Stimulated activated naive CD8-positive, alpha-beta T cell treated with anti-CD3 and anti-CD28 coated beads, Interleukin-15, amount 100 ng/mL, for 72 hours (primary cell): ENCODE results near the gene INPP4A.

ENCODE experiments used
- ATAC-seq: fragments of 150-1000 bp; cut with Tn5 transposase; 2 replicates; pipeline ENCODE4 v1.10.0; 2021; ENCODE audit warnings: mild to moderate bottlenecking, moderate library complexity
- DNase-seq, 2 donors: peaks; one replicate each; pipeline ENCODE4 v3.0.0; 2021 to 2022
- H3K27ac Mint-ChIP-seq, 2 donors: one replicate each; pipeline ENCODE4 v1.8.0; 2022; ENCODE audit warnings: mild to moderate bottlenecking in 2 of 2, mixed read lengths in 2 of 2, moderate library complexity in 2 of 2
- H3K27me3 Mint-ChIP-seq: one replicate; pipeline ENCODE4 v1.8.0; 2022; ENCODE audit warnings: mixed read lengths
- H3K4me1 Mint-ChIP-seq: one replicate; pipeline ENCODE4 v1.8.0; 2022; ENCODE audit warnings: mild to moderate bottlenecking, mixed read lengths
- H3K4me3 Mint-ChIP-seq, 2 donors: one replicate each; pipeline ENCODE4 v1.8.0; 2022; ENCODE audit warnings: mild to moderate bottlenecking in 2 of 2, mixed read lengths in 2 of 2, moderate library complexity in 1 of 2
- H3K9me3 Mint-ChIP-seq, 2 donors: one replicate each; pipeline ENCODE4 v1.8.0; 2022; ENCODE audit warnings: mixed read lengths in 2 of 2

Gene INPP4A

GRCh38 chr2:98537390-98538126 is 92.9 kb downstream of the INPP4A start:
- Mint-ChIP-seq H3K27ac (peak overlapping the region in 1 of 2 donors; percentile 45), H3K9me3 (no peaks in the 10 kb centered on the region), H3K27me3 (no peaks in the 10 kb centered on the region)

GRCh38 chr2:98538280-98539041 is 93.8 kb downstream of the INPP4A start:
- ATAC-seq, result no peak
- Mint-ChIP-seq H3K9me3 (no peaks in the 10 kb centered on the region), H3K4me1 (peaks cover 8% of the 10 kb centered on the region), H3K27me3 (no peaks in the 10 kb centered on the region), H3K4me3 (no peak overlapping the region), H3K27ac (no peak overlapping the region)
- DNase-seq, result no peak

More at GRCh38 chr2:98537390-98538126, 92.9 kb downstream of the INPP4A start:
- ATAC-seq (no peak), DNase-seq (no peak)
- no peak overlapping the region for H3K4me3 Mint-ChIP-seq
- H3K4me1 Mint-ChIP-seq, result peaks cover 6% of the 10 kb centered on the region

- no peak overlapping the region for H3K4me3 Mint-ChIP-seq
- H3K9me3 Mint-ChIP-seq, result no peaks in the 10 kb centered on the region
- DNase-seq, result no peak
- H3K4me1 Mint-ChIP-seq, result peaks cover 15% of the 10 kb centered on the region
- no peaks in the 10 kb centered on the region for H3K27me3 Mint-ChIP-seq
- no peak overlapping the region for H3K27ac Mint-ChIP-seq
- no peak for ATAC-seq
These were observed 94.5 kb downstream of the INPP4A start for GRCh38 chr2:98539056-98539735.

- DNase-seq (no peak), ATAC-seq (no peak)
- H3K4me3 Mint-ChIP-seq, result no peak overlapping the region
- peak overlapping the region; percentile 24 to 86 for H3K27ac Mint-ChIP-seq
- peaks cover 15% of the 10 kb centered on the region for H3K4me1 Mint-ChIP-seq
- no peaks in the 10 kb centered on the region for H3K9me3 Mint-ChIP-seq
- H3K27me3 Mint-ChIP-seq, result no peaks in the 10 kb centered on the region
These were observed 95.9 kb downstream of the INPP4A start for GRCh38 chr2:98540536-98540935.

- Mint-ChIP-seq H3K9me3 (no peaks in the 10 kb centered on the region), H3K27ac (no peak overlapping the region), H3K4me1 (peaks cover 19% of the 10 kb centered on the region)
These were observed 96.8 kb downstream of the INPP4A start for GRCh38 chr2:98541489-98541888.

DNA sequence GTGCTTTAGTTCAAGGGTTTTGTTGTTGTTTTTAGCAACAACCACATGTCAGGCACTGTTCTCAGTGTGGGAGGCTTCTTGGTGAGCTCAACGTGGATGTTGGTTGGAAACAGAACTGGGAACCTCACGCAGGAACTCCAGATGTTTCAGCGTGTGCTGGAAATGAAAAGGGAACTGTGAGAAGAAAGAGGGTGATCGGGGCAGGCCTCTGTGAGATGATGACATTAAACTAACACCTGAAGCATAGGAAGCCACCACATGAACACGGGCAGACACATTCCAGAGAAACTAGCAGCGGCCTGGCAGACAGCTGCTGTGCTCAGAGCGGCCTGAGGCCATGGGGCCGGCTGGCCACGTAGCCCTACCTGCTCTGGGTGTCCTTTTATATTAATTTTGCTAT is 97.2 kb downstream of the INPP4A start:
- H3K4me1 Mint-ChIP-seq, result peaks cover 23% of the 10 kb centered on the region
- no peak for DNase-seq
- H3K9me3 Mint-ChIP-seq, result no peaks in the 10 kb centered on the region
- H3K4me3 Mint-ChIP-seq, result no peak overlapping the region
- H3K27ac Mint-ChIP-seq, result peak overlapping the region in 1 of 2 donors; percentile 13
- no peaks in the 10 kb centered on the region for H3K27me3 Mint-ChIP-seq
- peak; percentile 33 for ATAC-seq

More at GRCh38 chr2:98541489-98541888, 96.8 kb downstream of the INPP4A start:
- DNase-seq, result no peak
- ATAC-seq, result peak; percentile 55
- no peaks in the 10 kb centered on the region for H3K27me3 Mint-ChIP-seq
- no peak overlapping the region for H3K4me3 Mint-ChIP-seq

GRCh38 chr2:98543214-98543613 is 98.6 kb downstream of the INPP4A start:
- H3K27me3 Mint-ChIP-seq, result no peaks in the 10 kb centered on the region
- no peaks in the 10 kb centered on the region for H3K9me3 Mint-ChIP-seq
- no peak for ATAC-seq
- H3K4me3 Mint-ChIP-seq, result no peak overlapping the region
- H3K27ac Mint-ChIP-seq, result peak overlapping the region in 1 of 2 donors; percentile 71
- peaks cover 36% of the 10 kb centered on the region for H3K4me1 Mint-ChIP-seq
- DNase-seq, result no peak

DNA sequence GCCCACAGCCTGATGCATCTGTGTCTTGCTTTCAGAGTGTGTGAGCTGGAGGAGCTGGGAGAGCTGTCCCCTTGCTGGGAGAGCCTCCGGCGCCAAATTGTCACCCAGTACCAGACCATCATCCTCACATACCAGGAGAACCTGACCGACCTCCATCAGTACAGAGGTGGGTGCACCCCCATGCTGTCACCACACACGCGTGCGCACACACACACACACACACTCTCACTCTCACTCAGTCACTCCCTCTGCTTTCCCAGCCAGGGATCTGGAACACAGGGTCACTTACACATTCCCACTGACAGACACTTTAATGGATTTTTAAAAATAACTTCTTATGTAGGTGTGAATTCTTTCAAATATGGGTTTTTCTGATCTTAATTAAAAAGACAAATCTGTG is 99.2 kb downstream of the INPP4A start:
- Mint-ChIP-seq H3K27ac (peak overlapping the region in 1 of 2 donors; percentile 57), H3K9me3 (no peaks in the 10 kb centered on the region), H3K4me1 (peaks cover 42% of the 10 kb centered on the region), H3K4me3 (no peak overlapping the region), H3K27me3 (no peaks in the 10 kb centered on the region)
- ATAC-seq (no peak), DNase-seq (no peak)

DNA sequence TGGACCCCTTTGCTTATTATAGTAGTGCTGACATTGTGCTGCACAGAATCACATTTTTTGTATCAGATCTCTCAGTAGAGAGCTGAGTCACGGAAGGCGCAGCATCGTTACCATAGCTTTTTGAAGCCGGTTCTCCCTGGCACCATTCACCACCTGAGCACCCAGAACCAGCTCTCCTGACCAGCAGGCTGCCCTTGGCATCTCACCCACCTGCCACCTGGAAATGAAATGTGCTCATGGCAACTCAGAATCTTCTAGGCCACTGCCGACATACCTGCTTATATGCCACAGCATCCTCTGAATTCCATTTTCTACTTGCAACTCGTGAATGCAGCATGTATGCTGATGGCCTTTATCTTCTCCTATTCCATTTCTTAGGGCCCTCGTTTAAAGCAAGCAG is 100.9 kb downstream of the INPP4A start:
- DNase-seq (no peak), ATAC-seq (no peak)
- Mint-ChIP-seq H3K4me1 (peaks cover 60% of the 10 kb centered on the region), H3K9me3 (no peaks in the 10 kb centered on the region), H3K27me3 (no peaks in the 10 kb centered on the region), H3K27ac (no peak overlapping the region), H3K4me3 (no peak overlapping the region)

GRCh38 chr2:98546186-98546585 is 101.5 kb downstream of the INPP4A start:
- H3K27ac Mint-ChIP-seq, result no peak overlapping the region
- H3K9me3 Mint-ChIP-seq, result no peaks in the 10 kb centered on the region

GRCh38 chr2:98547092-98547790 is 102.6 kb downstream of the INPP4A start:
- no peak for ATAC-seq
- peaks cover 70% of the 10 kb centered on the region for H3K4me1 Mint-ChIP-seq

More at GRCh38 chr2:98546186-98546585, 101.5 kb downstream of the INPP4A start:
- Mint-ChIP-seq H3K4me1 (peaks cover 66% of the 10 kb centered on the region), H3K27me3 (no peaks in the 10 kb centered on the region), H3K4me3 (no peak overlapping the region)
- DNase-seq (no peak), ATAC-seq (no peak)

DNA sequence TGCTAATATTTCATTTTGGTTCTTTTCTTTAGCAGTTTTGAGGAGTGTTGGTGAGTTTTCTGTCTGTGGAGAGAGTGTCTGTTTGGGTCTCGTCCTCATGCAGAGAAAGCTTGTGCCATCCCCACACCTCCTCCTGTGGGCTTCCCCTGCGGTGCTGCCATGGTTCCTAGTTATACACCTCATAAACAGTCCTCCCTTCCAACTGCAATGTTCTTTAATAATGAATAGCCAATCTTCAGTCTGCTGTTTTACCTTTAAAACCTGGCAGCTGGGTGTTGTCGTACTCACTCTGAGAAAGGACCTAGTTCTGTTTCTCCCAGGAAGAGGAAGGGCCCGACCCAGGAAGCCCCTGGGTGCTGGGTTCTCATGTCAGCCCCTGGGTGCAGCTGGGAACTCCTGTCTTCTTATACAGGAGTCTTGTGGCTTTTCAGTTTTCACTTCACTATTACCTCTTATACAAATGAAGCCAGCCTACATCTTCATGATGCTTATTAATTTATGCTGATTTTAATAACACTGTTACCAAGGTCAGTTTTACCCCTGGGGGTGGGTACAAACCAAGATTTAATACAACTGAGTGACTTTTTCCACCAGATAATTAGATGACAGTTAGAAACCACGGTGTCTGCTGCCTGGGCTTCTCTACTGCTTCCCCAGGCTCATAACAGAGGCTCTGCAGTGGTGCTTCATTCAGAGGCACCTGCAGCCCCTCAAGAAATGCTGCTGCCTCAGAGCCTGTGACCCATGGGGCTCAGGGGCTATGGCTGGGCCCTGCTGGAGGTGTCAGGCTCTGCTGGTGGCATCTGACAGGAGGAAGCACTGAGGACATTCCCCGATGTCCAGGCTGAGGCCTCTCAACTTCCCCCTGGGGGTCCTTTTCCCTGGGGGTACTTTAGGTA is 104.5 kb downstream of the INPP4A start:
- peak overlapping the region in 1 of 2 donors; percentile 85 for H3K27ac Mint-ChIP-seq
- DNase-seq (peak in 1 of 2 donors; percentile 42), ATAC-seq (peak; percentile 44)
- no peaks in the 10 kb centered on the region for H3K9me3 Mint-ChIP-seq
- H3K27me3 Mint-ChIP-seq, result no peaks in the 10 kb centered on the region
- H3K4me1 Mint-ChIP-seq, result peaks cover 68% of the 10 kb centered on the region
- H3K4me3 Mint-ChIP-seq, result no peak overlapping the region

More at GRCh38 chr2:98547092-98547790, 102.6 kb downstream of the INPP4A start:
- no peak for DNase-seq
- no peak overlapping the region for H3K4me3 Mint-ChIP-seq
- no peaks in the 10 kb centered on the region for H3K27me3 Mint-ChIP-seq
- peak overlapping the region; percentile 31 to 72 for H3K27ac Mint-ChIP-seq
- H3K9me3 Mint-ChIP-seq, result no peaks in the 10 kb centered on the region

GRCh38 chr2:98550165-98550564 is 105.5 kb downstream of the INPP4A start:
- Mint-ChIP-seq H3K9me3 (no peaks in the 10 kb centered on the region), H3K27ac (peak overlapping the region in 1 of 2 donors; percentile 22), H3K4me3 (peak overlapping the region; percentile 5 to 45), H3K4me1 (peaks cover 71% of the 10 kb centered on the region), H3K27me3 (no peaks in the 10 kb centered on the region)
- DNase-seq (no peak), ATAC-seq (no peak)

DNA sequence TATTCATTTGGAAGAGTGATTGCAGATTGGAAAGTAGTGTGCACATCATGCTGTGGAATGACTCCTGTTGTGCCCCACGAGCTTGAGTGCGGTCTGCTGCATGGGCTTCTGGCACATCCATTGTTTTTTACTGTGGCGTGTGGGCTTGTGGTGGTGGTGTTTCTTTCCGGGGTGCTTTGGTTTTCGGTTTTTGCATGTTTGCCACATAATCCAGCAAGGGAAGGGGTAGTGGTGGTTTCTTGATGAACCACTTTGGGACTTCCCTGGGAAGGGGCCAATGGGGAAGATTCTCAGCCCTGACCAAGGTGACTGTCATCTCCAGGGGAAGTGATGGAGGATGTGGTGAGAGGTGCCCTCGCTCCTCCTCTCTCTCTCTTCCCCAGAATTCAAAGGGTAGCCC is 106.7 kb downstream of the INPP4A start:
- Mint-ChIP-seq H3K27ac (peak overlapping the region in 1 of 2 donors; percentile 86), H3K9me3 (no peaks in the 10 kb centered on the region), H3K4me3 (peak overlapping the region; percentile 4 to 17), H3K27me3 (no peaks in the 10 kb centered on the region), H3K4me1 (peaks cover 79% of the 10 kb centered on the region)
- DNase-seq (peak; percentile 30 to 83), ATAC-seq (peak; percentile 88)
